SK-N-MC (cell line): ENCODE measurements around the gene MSH6.

Source experiments
- EZH2 ChIP-seq: fragments of 200-600 bp; sonication (generic); IDR thresholded peaks from one replicate; pipeline ENCODE4 v1.6.1; 2017; ENCODE audit warnings: antibody characterized with exemption
- POLR2AphosphoS5 ChIP-seq: IDR thresholded peaks from 2 replicates; pipeline ENCODE4 v1.6.1; 2012; ENCODE audit warnings: mild to moderate bottlenecking, low read depth, low read length, borderline replicate concordance

DNA sequence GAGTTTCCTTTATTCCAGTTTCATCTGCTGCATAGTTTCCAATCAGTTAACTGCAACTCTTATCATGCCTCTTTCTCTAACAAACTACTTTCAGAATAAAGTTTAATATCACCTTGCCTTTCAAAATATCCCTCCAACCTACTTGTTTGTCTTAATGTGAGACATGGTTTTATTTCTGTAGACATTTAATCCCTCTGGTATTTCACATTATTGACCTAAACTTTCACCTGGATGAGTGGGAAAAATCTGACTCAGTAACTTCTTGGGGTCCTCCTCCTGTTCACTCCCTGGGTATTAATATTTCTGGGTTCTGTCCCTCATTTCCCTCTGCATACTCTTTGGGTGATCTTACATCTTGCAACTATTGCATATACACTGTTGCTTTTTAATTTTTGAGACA lies 27.9 kb downstream of the MSH6 start:
- no peak for TF ChIP-seq EZH2
- no peak; the same call in 1 of the 2 replicates for TF ChIP-seq POLR2AphosphoS5
